ENCODE results near the gene SHMT1. TPM values are rescaled to one million over a fixed set of nuclear protein-coding genes. Genes with fewer than 3 reads are reported as not detected.

The SHMT1 gene
- 44.8 to 51.5 TPM (median 46.6 TPM) in 5 replicates for total RNA-seq (2022; extraction: Qiagen RNA extraction)

GRCh38 chr17:18363101-18364049 lies at the start of gene SHMT1:
Gene SHMT1, minus strand, starts transcription at chr17:18363550. Its CDS starts 7,569 bp downstream, at chr17:18355981.

GRCh38 chr17:18377437-18378204 lies 14.3 kb upstream of the SHMT1 start, which contains the start of gene EVPLL:
Gene EVPLL, plus strand, starts transcription at chr17:18377778. Its CDS starts 3,160 bp downstream, at chr17:18380938.

GRCh38 chr17:18314731-18315561 lies 48.4 kb downstream of the SHMT1 start, which contains the start of the genes SMCR8 and TOP3A:
Gene SMCR8, plus strand, starts transcription at chr17:18315293. Its CDS starts 497 bp downstream, at chr17:18315790.
Gene TOP3A, minus strand, starts transcription at chr17:18314994. Its CDS starts 216 bp downstream, at chr17:18314778.

Other genes starting within 250 kb of the SHMT1 start
- 48.1 to 62.0 TPM (median 51.7 TPM) in 5 replicates for gene ALKBH5, start 179.7 kb downstream of the SHMT1 start, total RNA-seq (2022; extraction: Qiagen RNA extraction)
- 12.6 to 16.9 TPM (median 15.1 TPM) in 5 replicates for gene LLGL1, start 137.9 kb downstream of the SHMT1 start, total RNA-seq (2022; extraction: Qiagen RNA extraction)
- 231 to 243 TPM (median 234 TPM) in 5 replicates for gene FLII, start 104.8 kb downstream of the SHMT1 start, total RNA-seq (2022; extraction: Qiagen RNA extraction)
- 8.3 to 10.5 TPM (median 10.3 TPM) in 5 replicates for gene MIEF2, start 102.9 kb downstream of the SHMT1 start, total RNA-seq (2022; extraction: Qiagen RNA extraction)
- gene TOP3A, start 48.6 kb downstream of the SHMT1 start, total RNA-seq (2022; extraction: Qiagen RNA extraction): 32.3 to 41.4 TPM (median 35.8 TPM) in 5 replicates
- gene SMCR8, start 48.3 kb downstream of the SHMT1 start, total RNA-seq (2022; extraction: Qiagen RNA extraction): 14.8 to 19.7 TPM (median 15.4 TPM) in 5 replicates
- not detected in 5 replicates for gene EVPLL, start 14.2 kb upstream of the SHMT1 start, total RNA-seq (2022; extraction: Qiagen RNA extraction)
- not detected in 5 replicates for gene LGALS9C, start 113.2 kb upstream of the SHMT1 start, total RNA-seq (2022; extraction: Qiagen RNA extraction)

Data from A549 treated with Hydrocortisone at 1 μM for 4 hours (cell line).